HG03103 (cell line): ENCODE data around the gene CSMD2.

Source experiments
- ATAC-seq: cut with Tn5 transposase; IDR thresholded peaks from one replicate; pipeline ENCODE4 v1.9.1; 2021; ENCODE audit warnings: low read depth; ENCODE audit not compliant: unreplicated experiment

CSMD2 gene

DNA sequence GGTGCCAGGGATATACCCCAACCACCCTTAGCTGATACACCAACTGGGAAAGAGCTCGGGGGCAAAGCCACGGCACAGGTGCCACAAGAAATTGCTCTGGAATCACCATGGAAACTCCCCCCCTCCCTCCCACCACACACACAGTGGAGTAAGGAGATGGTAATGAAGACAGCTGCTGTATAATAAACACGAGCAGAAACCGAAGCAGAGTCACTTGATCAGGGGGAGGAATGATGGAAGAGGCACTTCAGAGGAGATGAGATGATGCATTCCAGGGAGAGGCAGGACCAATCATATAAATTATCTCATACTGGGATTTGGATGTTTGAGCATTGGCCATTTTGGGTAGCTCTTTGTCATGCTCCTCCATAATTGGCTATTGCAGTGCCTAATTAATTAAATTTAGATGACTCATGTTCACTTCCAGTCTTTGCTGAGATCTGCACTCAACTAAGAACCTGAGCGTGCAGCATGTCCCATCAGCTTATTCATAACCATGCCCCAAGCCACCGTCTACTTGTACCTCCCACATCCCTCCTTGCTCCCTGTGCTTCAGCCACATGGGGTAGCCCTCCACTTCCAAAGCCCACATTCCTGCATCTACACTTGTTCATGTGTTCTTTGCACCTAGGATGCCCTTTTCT is 503.1 kb downstream of the CSMD2 start:
- ATAC-seq: no peak

DNA sequence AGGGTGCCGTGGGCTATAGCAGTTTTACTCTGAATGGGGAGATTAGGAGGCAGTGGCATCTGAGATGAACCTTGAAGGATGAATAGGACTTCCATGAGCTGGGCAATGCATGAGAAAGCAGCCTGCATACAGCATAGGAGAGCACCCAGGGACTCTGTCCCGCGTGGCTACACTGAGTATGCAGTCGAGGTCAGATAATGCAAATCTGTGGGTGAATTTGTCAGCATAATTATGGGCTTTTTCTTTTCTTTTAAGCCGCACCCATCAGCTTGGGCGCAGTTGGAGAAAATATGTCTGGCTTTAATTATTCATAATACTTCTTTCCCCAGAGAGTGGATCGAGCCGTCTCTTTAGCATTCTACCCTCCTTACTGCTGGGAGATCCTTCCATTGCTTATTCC is 504.1 kb downstream of the CSMD2 start:
- no peak for ATAC-seq

DNA sequence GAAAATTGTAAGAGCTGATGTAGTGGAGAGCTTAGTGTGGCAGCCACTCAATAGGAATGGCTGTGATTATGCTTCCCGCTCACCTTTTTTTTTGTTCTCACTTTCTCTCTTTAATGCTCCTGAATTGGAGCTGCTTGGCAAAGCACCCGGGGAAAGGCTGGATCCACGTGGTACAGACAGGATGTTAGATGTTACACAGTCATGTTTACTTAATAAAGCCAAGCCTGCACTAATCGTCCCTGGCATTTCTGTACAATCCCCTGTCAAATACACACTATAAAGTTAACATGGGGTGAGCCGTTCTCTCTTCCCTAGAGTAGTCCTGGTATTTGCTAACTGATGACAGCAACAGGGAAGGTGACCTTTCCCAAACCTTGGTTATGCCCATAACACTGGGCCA is 504.8 kb downstream of the CSMD2 start:
- no peak for ATAC-seq

DNA sequence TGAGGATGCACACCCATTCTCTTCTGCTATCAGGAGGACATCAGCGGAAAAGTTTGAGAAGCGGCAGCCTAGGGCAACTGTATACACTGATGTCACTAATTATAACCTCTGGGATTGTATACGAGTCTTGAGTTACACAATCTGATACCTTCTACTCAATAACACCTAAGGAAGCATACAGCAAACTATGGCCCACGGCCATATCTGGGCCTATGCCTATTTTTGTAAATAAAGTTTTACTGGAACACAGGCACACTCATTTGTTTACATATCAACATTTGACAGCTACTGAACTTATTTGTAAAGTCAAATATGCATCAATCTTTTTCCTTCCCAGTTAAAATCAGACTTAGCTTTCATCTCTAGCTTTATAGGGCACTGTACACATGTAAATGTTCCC is 505.4 kb downstream of the CSMD2 start:
- no peak for ATAC-seq

DNA sequence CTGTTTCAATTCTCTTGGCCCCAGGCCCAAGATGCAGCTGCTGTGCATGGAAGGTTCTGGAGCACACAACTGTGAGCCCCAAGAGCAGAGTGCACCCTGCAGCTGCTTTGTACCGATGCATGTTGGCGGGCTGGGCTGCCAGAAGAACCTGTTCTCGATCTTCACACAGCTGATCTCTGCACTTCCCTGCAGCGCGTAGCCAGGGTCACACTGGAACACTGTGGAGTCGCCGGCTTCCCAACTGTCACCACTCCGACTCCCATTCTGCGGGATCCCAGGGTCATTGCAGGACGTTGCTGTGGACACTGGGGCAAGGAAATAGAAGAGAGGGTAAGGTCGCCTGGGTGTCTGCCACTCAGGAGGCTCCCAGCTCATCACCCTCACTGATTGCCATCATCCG is 507.2 kb downstream of the CSMD2 start:
- ATAC-seq: no peak

DNA sequence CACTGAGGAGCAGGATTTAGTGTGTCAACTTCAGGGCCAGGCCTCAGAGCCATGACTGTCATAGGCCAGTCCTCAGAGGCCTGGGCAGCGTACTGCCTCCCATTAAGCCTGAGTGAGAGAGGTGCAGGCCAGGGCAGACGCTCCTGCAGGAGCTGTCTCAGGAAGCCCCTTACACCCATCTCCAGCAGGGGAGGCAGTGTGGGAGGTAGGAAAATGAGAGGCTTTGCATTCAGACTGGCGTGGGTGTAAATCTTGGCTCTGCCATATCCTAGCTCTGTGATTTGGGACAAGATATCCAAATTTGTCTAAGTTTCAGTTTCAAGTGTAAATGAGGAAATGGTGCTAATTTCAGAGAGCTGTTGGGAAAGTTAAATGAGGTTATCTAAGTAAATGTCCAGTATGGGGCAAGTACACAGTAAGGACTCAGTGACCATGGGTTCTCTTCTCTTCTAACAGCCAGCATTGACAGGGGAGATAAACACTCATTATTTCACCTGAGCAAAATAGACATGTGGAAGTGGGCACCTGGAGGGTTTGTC is 508.5 kb downstream of the CSMD2 start:
- no peak for ATAC-seq

DNA sequence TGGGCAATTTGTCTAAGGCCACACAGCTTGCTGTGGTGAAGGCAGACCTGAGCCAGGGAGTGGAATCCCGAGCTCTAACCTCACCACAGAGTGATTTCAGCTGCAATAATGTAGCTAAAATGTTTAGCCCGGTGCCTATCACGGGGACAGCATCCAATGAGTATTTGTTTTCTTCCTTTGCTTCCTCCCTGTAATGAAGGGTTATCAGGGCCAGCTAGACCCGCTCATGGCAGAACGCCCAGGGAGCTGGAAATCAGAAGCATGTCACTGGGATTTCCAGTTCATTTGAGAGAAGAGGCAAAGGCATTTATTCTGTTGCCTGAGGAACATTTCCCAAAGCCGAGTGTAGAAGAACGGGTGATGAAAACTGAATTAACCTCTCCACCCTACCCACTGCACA is 509.5 kb downstream of the CSMD2 start:
- ATAC-seq: no peak

DNA sequence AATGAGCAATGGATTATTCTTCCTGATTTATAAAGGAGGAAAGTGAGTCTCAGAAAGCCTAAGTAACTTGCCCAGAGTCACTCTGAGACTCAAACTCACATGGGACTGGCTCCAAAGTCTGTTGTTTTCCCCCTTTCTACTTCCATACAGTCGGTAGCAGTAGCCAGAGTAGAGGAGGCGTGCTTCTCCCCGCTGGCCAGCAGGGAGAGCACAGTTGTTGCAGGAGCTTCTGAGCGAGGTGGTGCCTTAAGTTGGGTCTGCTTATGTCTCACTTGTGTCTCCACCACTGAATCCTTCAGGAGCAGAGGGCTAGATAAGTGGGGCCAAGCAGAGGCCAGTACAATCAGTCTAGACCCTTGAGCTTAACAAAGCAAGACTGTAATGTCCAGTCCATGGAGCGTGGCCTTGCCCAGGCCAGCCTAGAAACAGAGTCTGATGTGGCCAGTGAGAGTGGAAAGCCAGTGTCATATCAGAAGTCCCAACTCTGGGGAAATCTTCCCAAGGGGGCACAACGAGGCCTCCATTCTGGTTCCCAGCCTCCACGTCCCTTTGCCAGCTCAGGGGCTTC is 510.7 kb downstream of the CSMD2 start:
- ATAC-seq: no peak

DNA sequence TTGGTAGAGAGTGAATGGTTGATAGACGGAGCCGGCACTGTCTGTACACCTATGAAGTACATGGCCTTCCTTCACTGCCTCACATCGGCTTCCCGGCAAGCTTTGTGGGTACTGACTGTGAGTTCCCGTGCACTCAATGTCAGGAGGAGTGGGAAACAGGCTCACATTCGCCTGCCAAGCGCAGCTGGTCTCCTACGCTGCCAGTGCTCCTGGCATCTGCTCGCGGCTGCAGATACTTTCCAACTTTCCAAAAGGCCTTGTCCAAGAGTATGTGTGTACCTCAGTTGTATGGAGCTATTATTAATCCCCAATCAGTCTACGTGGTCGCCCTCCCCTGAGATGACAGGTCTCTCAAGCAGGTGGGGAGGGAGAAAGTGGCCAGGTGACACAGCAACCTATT is 511.8 kb downstream of the CSMD2 start:
- no peak for ATAC-seq

DNA sequence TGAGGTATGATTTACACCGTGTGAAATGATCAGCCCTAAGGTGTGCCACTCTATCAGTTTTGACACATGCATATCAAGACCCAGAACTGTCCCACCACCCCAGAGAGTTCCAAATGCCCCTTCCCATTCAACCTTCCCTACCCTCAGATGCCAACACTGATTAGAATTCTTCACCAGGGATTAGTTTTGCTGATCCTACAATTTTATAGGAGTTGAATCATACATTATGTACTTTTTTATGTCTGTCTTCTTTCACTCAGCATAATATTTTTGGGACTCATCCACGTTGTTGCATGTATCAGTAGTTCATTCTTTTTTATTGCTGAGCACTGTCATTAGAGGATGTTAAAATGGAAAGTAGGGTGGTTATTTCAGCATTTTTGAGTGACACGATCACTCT is 514.3 kb downstream of the CSMD2 start:
- no peak for ATAC-seq

DNA sequence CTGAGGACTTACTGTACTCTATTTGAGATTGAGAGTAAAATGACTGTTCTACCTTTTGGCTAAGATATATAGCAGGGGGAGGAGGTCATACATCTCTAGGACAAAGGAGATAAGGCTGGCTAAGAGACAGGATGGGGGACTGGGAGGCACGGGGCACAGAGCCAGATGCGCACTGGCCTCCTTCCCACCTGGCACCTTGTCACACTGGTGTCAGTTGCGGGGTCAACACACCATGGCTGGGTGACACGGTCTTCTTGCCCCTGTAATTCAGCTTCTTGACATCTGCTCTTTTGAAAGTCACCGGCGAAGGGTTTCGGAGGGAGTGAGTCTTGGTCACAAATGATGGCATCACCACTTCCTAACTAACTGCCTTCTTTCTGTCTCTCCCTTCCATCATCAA is 515.3 kb downstream of the CSMD2 start:
- ATAC-seq: no peak

DNA sequence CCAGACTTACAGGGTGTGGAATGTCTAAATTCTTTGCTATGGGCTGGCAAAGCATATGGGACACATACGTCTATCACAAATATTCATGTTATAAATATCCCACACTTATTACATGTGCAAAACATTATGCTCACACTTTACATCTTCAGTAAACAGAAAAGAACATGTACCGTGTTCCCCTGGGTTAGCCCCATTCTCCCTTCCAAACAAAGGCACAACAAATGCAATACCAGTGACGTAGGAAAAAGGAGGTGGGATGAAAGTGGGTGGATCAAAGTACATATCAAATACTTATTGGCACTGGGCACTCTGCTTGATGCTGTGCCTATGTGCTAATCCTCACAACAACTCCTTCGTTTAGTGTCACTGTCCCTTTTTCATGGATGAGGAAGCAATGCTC is 521.8 kb downstream of the CSMD2 start:
- ATAC-seq: no peak

DNA sequence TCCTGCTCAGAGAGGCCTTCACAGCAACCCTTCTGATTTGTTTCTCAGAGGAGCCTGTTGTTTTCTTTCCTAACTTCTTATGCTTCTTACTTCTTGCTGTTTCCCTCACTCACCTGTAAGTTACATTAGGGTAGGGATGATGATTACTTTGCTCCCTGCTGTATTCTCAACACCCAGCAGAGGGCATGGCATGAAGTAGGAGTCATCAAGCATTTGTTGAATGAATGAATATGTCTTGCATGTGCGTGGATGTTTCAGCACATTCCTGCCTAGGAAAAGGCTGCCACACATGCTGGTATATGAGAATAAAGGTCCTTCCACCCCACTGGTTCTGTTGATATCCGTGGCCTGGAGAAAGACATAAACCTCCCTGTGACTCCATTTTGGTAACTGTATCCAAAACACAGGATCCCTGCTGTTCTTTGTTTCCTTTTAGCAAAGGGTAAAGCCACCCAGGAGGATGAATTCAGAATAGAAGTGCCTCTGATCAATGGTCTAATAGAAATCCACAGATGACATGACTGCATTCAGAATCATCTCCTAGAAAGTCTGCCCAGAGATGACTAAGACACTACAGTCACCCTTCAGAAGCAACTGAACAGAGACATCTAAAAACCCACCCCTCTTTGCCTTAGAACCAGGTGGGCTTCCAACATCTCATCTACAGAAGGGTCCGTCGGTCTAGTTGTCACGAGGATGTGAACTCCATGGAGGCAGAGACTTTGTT is 523.8 kb downstream of the CSMD2 start:
- no peak for ATAC-seq

DNA sequence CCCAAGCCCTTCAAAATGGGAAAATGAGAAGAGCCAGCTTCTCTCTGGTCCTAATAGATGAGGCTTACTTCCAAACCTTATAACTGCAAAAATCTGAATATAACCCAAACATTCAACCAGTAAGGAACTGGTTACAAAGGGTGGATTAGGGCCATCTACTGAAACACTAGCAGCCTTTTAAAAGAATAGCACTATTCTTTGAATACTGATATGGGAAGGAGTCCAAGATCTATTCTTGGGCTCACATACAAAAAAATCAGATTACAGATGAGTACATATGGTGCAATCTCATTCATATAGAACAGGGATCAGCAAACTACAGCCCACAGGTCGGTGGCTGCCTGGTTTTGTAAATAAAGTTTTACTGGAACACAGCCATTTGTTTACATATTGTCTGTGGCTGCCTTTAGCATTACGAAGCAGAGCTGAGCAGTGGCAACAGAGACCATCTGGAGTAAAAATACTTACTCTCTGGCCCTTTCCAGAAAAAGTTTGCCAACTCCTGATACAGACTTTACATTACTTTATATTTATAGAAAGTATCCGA is 524.8 kb downstream of the CSMD2 start:
- no peak for ATAC-seq

DNA sequence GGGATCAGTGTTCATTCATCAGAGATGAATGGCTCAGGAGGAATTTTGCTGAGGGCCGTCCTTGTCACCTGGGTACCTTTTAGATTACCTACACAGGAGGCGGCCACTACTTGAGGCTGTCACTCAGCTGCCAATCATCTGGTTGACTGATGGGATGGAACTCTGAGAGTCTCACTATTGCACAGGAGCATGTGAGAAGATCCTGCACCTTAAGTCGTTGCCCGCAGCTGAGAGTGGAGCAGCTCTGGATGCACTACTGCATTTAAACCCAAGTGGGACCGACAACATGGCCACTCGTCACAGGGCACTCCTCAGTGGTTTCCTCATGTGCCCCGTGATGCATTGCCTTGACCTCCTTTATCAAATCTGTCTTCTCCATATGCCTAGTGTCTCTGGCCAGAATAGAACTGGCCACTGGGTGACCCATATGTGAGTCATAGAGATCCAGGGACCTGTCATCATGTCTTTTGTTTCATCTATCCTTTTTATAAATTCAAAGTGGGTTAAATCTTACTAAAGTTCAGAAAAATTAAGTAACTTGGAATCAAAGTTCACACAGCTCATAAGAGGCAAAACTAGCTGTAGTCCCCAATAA is 527.1 kb downstream of the CSMD2 start:
- no peak for ATAC-seq

DNA sequence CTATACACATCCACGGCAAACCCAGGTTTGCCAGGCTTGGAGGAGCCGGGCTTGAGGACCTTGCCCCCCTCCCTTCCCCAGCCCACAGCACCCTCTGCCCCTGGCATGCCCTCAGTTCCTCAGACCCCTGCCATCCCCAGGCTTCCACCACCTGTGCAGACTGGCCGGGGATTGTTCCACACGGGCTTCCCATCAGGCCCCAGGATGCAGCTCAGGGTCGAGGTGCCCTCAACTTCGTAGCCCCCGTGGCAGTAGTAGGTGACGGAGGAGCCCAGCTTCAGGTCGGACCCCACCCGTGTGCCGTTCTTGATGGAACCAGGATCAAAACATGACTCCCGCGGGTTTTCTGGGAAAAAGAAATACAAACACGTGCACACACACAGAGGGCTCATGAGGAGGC is 528.8 kb downstream of the CSMD2 start:
- ATAC-seq: no peak

DNA sequence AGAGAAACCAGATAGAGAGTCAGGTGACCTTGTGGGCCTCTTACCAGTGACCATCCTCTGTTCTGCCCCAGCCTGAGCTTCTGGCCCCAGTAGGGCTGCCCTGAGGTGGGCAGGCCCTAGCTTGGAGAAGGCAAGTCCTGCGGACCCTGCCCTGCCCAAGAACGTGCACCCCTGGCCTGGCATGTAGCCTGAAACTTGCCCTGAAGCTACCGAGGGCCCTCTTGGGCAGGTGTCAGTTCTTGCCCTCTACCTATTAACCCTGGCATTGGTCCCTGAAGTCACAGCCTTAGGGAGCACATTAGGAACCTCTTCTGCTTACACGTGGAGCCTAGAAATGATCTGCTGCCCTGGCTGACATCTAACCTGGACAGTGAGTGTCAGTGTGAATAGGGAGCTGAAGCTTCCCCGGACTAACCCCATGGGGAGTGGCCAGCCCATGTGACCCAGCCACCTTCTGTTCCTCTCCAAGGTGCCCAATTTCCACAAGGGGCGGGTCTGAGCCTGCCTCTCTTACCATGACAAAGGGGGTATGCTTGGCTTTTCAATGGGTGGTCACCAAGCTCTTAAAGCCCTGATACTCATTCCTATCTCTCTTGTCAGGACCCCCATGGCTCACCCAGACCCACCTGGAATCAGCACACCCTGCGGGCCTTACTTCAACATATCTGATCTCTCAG is 529.6 kb downstream of the CSMD2 start:
- no peak for ATAC-seq

DNA sequence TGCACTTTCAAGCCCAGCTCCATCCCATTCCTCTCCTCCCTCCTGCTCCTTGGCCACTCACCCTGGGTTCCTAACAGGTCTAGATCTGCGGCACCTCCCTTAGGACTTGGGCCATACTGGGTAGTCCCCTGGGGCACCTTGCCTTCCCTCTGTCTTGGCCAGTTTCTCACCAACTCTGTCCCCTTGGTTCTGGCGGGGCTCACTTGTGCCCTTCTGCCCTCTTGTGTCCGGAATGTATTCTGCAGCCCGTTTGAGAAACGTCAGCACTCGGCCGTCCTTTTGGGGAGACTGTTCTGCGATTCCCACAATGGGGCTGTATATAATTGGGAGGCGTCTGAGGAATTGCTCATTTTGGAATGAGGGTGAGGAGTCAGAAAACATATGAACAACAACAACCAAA is 530.2 kb downstream of the CSMD2 start:
- no peak for ATAC-seq

DNA sequence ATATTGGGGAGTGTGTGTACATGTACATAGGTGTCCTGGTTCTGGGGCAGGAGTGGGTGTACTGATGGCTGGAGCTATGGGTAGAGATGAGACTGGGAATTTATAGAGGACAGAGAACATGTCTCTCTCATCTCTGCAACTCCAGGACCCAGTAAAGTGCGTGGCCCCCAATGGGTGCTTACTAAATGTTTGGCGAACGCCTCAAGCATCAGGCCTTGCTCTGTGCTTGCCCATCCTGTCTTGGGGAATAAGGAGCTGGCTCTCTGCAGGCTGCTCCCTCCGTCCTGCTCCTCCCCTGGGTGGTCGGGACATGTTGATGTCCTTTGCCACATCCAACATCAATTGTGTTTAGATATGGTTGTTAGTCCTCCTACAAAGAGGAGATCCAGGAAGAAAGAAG is 530.9 kb downstream of the CSMD2 start:
- no peak for ATAC-seq

DNA sequence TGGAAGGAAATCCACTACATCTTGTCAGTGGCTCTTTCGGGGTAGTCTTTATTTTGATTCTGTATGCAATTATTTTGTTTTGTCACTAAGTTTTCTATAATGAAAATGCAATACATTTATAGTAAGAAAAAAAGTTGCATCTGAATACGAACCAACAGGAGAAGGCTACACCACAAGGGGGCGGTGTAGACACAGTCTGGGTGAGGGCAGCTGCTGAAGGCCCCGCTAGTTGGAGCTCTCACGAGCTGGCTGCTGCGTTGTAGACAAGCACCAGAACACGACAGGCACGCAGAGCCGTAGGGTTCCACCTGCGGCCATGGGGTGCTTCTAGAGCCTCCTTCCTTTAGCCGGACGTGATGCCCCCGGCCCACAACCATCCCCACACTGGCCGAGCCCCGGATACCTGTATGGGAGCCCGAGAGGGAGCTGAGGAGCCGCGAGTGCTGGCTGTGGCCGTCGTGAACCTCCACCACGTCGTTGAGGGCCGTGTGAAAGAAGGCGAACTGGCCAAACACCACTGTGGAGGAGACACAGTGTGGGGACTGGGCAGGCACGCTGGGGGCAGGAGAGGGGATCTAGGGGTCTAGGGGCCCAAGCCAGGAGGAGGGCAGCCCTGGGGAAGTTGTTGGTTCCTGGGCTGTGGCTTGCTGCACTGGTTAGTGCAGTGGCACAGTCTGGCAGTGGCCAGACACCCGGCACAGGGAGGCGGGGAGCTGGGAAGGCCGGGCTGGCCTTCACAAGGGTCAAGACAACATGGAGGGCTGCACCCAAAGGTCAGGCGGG is 531.8 kb downstream of the CSMD2 start:
- peak; percentile 81 for ATAC-seq
